SK-N-SH (cell line): ENCODE data around the gene CHIC1. TPM values are rescaled to one million over a fixed set of nuclear protein-coding genes. Genes with fewer than 3 reads are reported as not detected.
"Not testable (repeated sequence)": the region's sequence is repeated elsewhere in the genome, so short reads cannot be mapped to it uniquely, and the experiment has no call there.

Experiments
- CTCF ChIA-PET: fragments of 300-600, 350-600 bp; formaldehyde crosslinking; extraction: SDS; loops from one replicate; lab custom pipeline; 2021; lab: Yijun Ruan, JAX
- POLR2A ChIA-PET: fragments of 350-600 bp; sonication (Branson Sonifier 250); formaldehyde crosslinking; extraction: SDS; loops from one replicate; lab custom pipeline; 2020; ENCODE audit warnings: antibody characterized with exemption, inconsistent platforms; lab: Yijun Ruan, JAX
- DNase-seq: peaks from one replicate; pipeline ENCODE4 v3.0.0; 2012
- H2AFZ ChIP-seq: fragments of 200-600 bp; sonication (generic); 2 replicates; pipeline ENCODE4 v1.8.1; 2016; ENCODE audit warnings: antibody characterized with exemption, mild to moderate bottlenecking, low read depth
- H3F3A ChIP-seq: fragments of 200-600 bp; sonication (generic); replicated peaks from 2 replicates; pipeline ENCODE3; 2016; ENCODE audit warnings: antibody characterized with exemption, mild to moderate bottlenecking; ENCODE audit not compliant: insufficient read depth
- H3K27ac ChIP-seq, 2 experiments: fragments of 200-500 bp in 1 of 2; fragments of 200-600 bp in 1 of 2; sonication (Bioruptor generic) in 1 of 2; sonication (generic), shearing (Covaris generic) in 1 of 2; 2 replicates each; pipeline versions ENCODE4 v1.5.1 to v1.6.1; 2014 to 2016; ENCODE audit warnings: low read depth in 2 of 2, inconsistent platforms in 1 of 2, low read length in 1 of 2, mild to moderate bottlenecking in 1 of 2, mixed read lengths in 1 of 2
- H3K27me3 ChIP-seq: fragments of 200-600 bp; sonication (generic), shearing (Covaris generic); 2 replicates; pipeline ENCODE4 v1.6.1; 2016; ENCODE audit warnings: mixed run types; ENCODE audit not compliant: insufficient read depth
- H3K36me3 ChIP-seq, 2 experiments: fragments of 200-500 bp in 1 of 2; fragments of 200-600 bp in 1 of 2; sonication (Bioruptor generic) in 1 of 2; sonication (generic) in 1 of 2; replicated peaks in 1 of 2; 2 replicates each; pipeline versions ENCODE3 to v1.5.1; 2014 to 2016; ENCODE audit warnings: low read length in 1 of 2, mild to moderate bottlenecking in 1 of 2; ENCODE audit not compliant: insufficient read depth in 2 of 2, control insufficient read depth in 1 of 2
- H3K4me1 ChIP-seq, 2 experiments: fragments of 200-500 bp in 1 of 2; fragments of 200-600 bp in 1 of 2; sonication (Bioruptor generic) in 1 of 2; sonication (generic), shearing (Covaris generic) in 1 of 2; 2 replicates each; pipeline versions ENCODE4 v1.5.1 to v1.6.1; 2014 to 2016; ENCODE audit warnings: low read depth in 1 of 2, low read length in 1 of 2, mixed run types in 1 of 2; ENCODE audit not compliant: insufficient read depth in 2 of 2, control insufficient read depth in 1 of 2
- H3K4me2 ChIP-seq: fragments of 200-600 bp; sonication (generic), shearing (Covaris generic); 2 replicates; pipeline ENCODE4 v1.6.1; 2017; ENCODE audit warnings: mixed run types
- H3K4me3 ChIP-seq, 2 experiments: fragments of 200-500 bp in 1 of 2; fragments of 200-600 bp in 1 of 2; sonication (Bioruptor generic) in 1 of 2; sonication (generic), shearing (Covaris generic) in 1 of 2; 2 replicates each; pipeline versions ENCODE4 v1.5.1 to v1.8.1; 2014 to 2016; ENCODE audit warnings: low read depth in 2 of 2, inconsistent platforms in 1 of 2, low read length in 1 of 2, mild to moderate bottlenecking in 1 of 2, mixed read lengths in 1 of 2, moderate library complexity in 1 of 2
- H3K79me2 ChIP-seq: fragments of 200-600 bp; sonication (generic); 2 replicates; pipeline ENCODE4 v1.8.1; 2017; ENCODE audit warnings: mild to moderate bottlenecking; ENCODE audit not compliant: insufficient read depth
- H3K9ac ChIP-seq: fragments of 200-600 bp; sonication (generic); 2 replicates; pipeline ENCODE4 v1.6.1; 2017; ENCODE audit warnings: mixed run types
- H3K9me2 ChIP-seq: fragments of 200-600 bp; sonication (generic); 2 replicates; pipeline ENCODE4 v1.6.1; 2017; ENCODE audit warnings: mixed run types
- H3K9me3 ChIP-seq: fragments of 200-600 bp; sonication (generic); 2 replicates; pipeline ENCODE4 v1.6.1; 2017; ENCODE audit warnings: mixed run types, mild to moderate bottlenecking, moderate library complexity
- H4K20me1 ChIP-seq: fragments of 200-600 bp; sonication (generic); 2 replicates; pipeline ENCODE4 v1.6.1; 2017; ENCODE audit warnings: mild to moderate bottlenecking, mixed run types; ENCODE audit not compliant: insufficient read depth
- CHD2 ChIP-seq: fragments of 150-350 bp; IDR thresholded peaks from 2 replicates; pipeline ENCODE4 v1.6.1; 2018; ENCODE audit warnings: low read length; ENCODE audit not compliant: partially characterized antibody
- EP300 ChIP-seq, 2 experiments: IDR thresholded peaks; 2 replicates each; pipeline versions ENCODE4 v1.4.0 to v1.6.1; 2012; ENCODE audit warnings: borderline replicate concordance in 1 of 2, low read depth in 1 of 2, low read length in 1 of 2
- EZH2phosphoT487 ChIP-seq: fragments of 200-600 bp; sonication (generic); IDR thresholded peaks from 2 replicates; pipeline ENCODE4 v1.6.1; 2017; ENCODE audit warnings: low read depth, mixed run types, mild to moderate bottlenecking, antibody characterized with exemption, moderate library complexity, borderline replicate concordance
- FOSL2 ChIP-seq: IDR thresholded peaks from 2 replicates; pipeline ENCODE4 v1.4.0; 2012; ENCODE audit warnings: low read depth, mild to moderate bottlenecking, moderate library complexity, borderline replicate concordance
- GABPA ChIP-seq: IDR thresholded peaks from 2 replicates; pipeline ENCODE4 v1.4.0; 2012; ENCODE audit warnings: low read depth, mild to moderate bottlenecking
- GATA2 ChIP-seq: sonication (generic); formaldehyde crosslinking; IDR thresholded peaks from 2 replicates; pipeline ENCODE4 v1.5.0; 2020; ENCODE audit warnings: mild to moderate bottlenecking, missing genetic modification reagents
- IRF3 ChIP-seq: fragments of 150-350 bp; IDR thresholded peaks from 2 replicates; pipeline ENCODE4 v1.6.1; 2016; ENCODE audit warnings: mild to moderate bottlenecking, low read depth, low read length
- JUND ChIP-seq: IDR thresholded peaks from 2 replicates; pipeline ENCODE4 v1.4.0; 2012
- MEF2A ChIP-seq: IDR thresholded peaks from 2 replicates; pipeline ENCODE4 v1.4.0; 2012; ENCODE audit warnings: low read depth, borderline replicate concordance
- NFIC ChIP-seq: IDR thresholded peaks from 2 replicates; pipeline ENCODE4 v1.4.0; 2012; ENCODE audit warnings: borderline replicate concordance
- PBX3 ChIP-seq: IDR thresholded peaks from 2 replicates; pipeline ENCODE4; 2012
- POLR2AphosphoS5 ChIP-seq: IDR thresholded peaks from 2 replicates; pipeline ENCODE4 v1.6.1; 2012; ENCODE audit warnings: low read depth, low read length
- RCOR1 ChIP-seq: fragments of 150-350 bp; IDR thresholded peaks from 2 replicates; pipeline ENCODE4 v1.6.1; 2017; ENCODE audit warnings: antibody characterized with exemption, low read length
- RFX5 ChIP-seq: IDR thresholded peaks from 2 replicates; pipeline ENCODE4 v1.6.1; 2012; ENCODE audit warnings: mild to moderate bottlenecking, improper control_type of control experiment, low read length
- RXRA ChIP-seq: IDR thresholded peaks from 2 replicates; pipeline ENCODE4 v1.4.0; 2012; ENCODE audit warnings: low read depth, mild to moderate bottlenecking, borderline replicate concordance
- SIN3A ChIP-seq: IDR thresholded peaks from 2 replicates; pipeline ENCODE4 v1.6.1; 2012; ENCODE audit warnings: low read depth, mild to moderate bottlenecking, low read length, moderate library complexity, borderline replicate concordance
- TAF1 ChIP-seq: IDR thresholded peaks from 2 replicates; pipeline ENCODE4 v1.6.1; 2012; ENCODE audit warnings: low read depth, mild to moderate bottlenecking, low read length, moderate library complexity, borderline replicate concordance
- TEAD4 ChIP-seq: IDR thresholded peaks from 2 replicates; pipeline ENCODE4 v1.4.0; 2012; ENCODE audit warnings: mild to moderate bottlenecking, borderline replicate concordance; ENCODE audit not compliant: insufficient read depth
- YY1 ChIP-seq: IDR thresholded peaks from 2 replicates; pipeline ENCODE4 v1.4.0; 2012; ENCODE audit warnings: low read depth, mild to moderate bottlenecking
- WGBS: methylation state at CpG from one replicate; pipeline ENCODE4 v1.1.6; 2017; ENCODE audit warnings: low lambda C conversion rate; 5-methylcytosine and 5-hydroxymethylcytosine counted together
- polyA plus RNA-seq, 3 experiments: library from polyadenylated mRNA; depleted of rRNA; stranded (reverse); fragments of >200 nt; gene quantifications; 2 replicates each; pipeline ENCODE4 v1.2.3, GENCODE V29; 2012
- TF ChIP-seq, protein P1 (sequence below): fragments of 200-600 bp; sonication (generic); IDR thresholded peaks from 2 replicates; pipeline ENCODE4 v1.6.1; 2017; ENCODE audit warnings: antibody characterized with exemption, mild to moderate bottlenecking, moderate library complexity
- TF ChIP-seq, protein P2 (sequence below): IDR thresholded peaks from 2 replicates; pipeline ENCODE4 v1.4.0; 2012; ENCODE audit warnings: low read depth

The CHIC1 gene
- polyA plus RNA-seq, 1 of the 3 experiments (the other 2 are of a cell fraction): 2.8 TPM

DNA sequence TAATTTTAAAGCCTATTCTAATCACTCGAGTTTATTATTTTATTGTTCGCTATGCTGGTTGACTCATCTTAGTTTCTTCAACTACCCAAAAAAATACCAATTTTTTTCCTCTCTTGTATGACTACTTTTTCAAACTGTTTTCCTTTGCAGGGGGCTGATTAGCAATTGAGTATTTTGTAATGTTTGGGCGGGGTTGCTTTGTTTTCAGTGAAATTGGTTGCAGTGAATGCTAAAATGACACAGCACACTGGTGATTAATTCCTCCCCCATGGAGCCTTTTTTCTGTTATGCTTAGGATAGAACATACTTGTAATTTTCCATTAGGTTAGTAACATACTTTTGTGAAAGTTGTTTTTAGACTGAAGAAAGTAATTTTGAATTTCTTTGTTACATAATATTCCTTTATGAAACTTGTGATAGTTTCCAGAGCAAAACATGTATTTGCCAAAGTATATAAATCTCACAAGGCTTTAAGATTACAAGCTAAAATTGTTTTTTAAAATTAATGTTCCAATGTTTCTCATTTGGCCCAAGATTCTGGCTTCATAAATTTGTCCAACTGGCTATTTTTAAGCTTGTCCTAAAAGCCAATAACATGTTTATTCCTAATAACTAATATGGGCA is 120.4 kb downstream of the CHIC1 start (continued):
- TF ChIP-seq IRF3: no peak
- TF ChIP-seq GATA2: no peak
- TF ChIP-seq POLR2AphosphoS5: no peak
- TF ChIP-seq MEF2A: no peak

- 0% methylated on average over 1 of the region's 1 CpG for WGBS
- H3K9me3 ChIP-seq, CTCF ChIA-PET, H3K9me2 ChIP-seq, H4K20me1 ChIP-seq, H3K27me3 ChIP-seq, H3K79me2 ChIP-seq, H3K4me1 ChIP-seq, H2AFZ ChIP-seq, H3K9ac ChIP-seq, DNase-seq, H3K27ac ChIP-seq, H3F3A ChIP-seq, POLR2A ChIA-PET, H3K4me3 ChIP-seq, H3K4me2 ChIP-seq, H3K36me3 ChIP-seq: not testable (repeated sequence)
Measured at GRCh38 chrX:73707014-73707413, 144.0 kb downstream of the CHIC1 start.

- TF ChIP-seq GATA2 (no peak), FOSL2 (no peak), NFIC (no peak), IRF3 (no peak), CHD2 (no peak), SIN3A (no peak), EP300 (IDR thresholded peaks at IDR 0.05; ENCODE audit: borderline replicate concordance in 1 of 2, low read depth in 1 of 2, low read length in 1 of 2) (no peak), RCOR1 (no peak), JUND (no peak), GABPA (no peak), YY1 (no peak), RFX5 (no peak), EZH2phosphoT487 (no peak), TEAD4 (no peak), RXRA (no peak), PBX3 (no peak), TAF1 (no peak), MEF2A (no peak)
- TF ChIP-seq, protein P1, sequence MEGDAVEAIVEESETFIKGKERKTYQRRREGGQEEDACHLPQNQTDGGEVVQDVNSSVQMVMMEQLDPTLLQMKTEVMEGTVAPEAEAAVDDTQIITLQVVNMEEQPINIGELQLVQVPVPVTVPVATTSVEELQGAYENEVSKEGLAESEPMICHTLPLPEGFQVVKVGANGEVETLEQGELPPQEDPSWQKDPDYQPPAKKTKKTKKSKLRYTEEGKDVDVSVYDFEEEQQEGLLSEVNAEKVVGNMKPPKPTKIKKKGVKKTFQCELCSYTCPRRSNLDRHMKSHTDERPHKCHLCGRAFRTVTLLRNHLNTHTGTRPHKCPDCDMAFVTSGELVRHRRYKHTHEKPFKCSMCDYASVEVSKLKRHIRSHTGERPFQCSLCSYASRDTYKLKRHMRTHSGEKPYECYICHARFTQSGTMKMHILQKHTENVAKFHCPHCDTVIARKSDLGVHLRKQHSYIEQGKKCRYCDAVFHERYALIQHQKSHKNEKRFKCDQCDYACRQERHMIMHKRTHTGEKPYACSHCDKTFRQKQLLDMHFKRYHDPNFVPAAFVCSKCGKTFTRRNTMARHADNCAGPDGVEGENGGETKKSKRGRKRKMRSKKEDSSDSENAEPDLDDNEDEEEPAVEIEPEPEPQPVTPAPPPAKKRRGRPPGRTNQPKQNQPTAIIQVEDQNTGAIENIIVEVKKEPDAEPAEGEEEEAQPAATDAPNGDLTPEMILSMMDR: no peak
- TF ChIP-seq, protein P2, sequence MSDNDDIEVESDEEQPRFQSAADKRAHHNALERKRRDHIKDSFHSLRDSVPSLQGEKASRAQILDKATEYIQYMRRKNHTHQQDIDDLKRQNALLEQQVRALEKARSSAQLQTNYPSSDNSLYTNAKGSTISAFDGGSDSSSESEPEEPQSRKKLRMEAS: no peak
- CTCF ChIA-PET: no interaction called here
- POLR2A ChIA-PET: no interaction called here
Measured at GRCh38 chrX:73728602-73729001, 165.6 kb downstream of the CHIC1 start.

More at GRCh38 chrX:73728602-73729001, 165.6 kb downstream of the CHIC1 start:
- Histone ChIP-seq H2AFZ (no peak overlapping the region), H3K4me3 (no peak overlapping the region), H3K27ac (no peak overlapping the region), H3K4me2 (no peak overlapping the region), H3K27me3 (no peaks in the 10 kb centered on the region; the same call in 1 of the 2 replicates), H3F3A (no peaks in the 10 kb centered on the region), H3K9me2 (no peaks in the 10 kb centered on the region), H3K36me3 (no peaks in the 10 kb centered on the region), H4K20me1 (no peaks in the 10 kb centered on the region), H3K9me3 (no peaks in the 10 kb centered on the region), H3K9ac (no peak overlapping the region), H3K79me2 (no peaks in the 10 kb centered on the region), H3K4me1 (no peaks in the 10 kb centered on the region)
- WGBS: 0% methylated on average over 2 of the region's 2 CpGs
- no peak for DNase-seq
